Mammary epithelial cell (primary cell): ENCODE data around the gene STRN3.

ENCODE experiments used
- EZH2 ChIP-seq: IDR thresholded peaks from 2 replicates; pipeline ENCODE4 v1.6.1; 2012; ENCODE audit warnings: low read length, inconsistent platforms, borderline replicate concordance
- TF ChIP-seq, protein P1 (sequence below), 2 donors: IDR thresholded peaks in 1 of 2; conservative IDR thresholded peaks in 1 of 2; 2 replicates each; pipeline ENCODE4 v1.5.1; 2011 to 2012; ENCODE audit warnings: inconsistent platforms in 2 of 2, low read length in 2 of 2, mild to moderate bottlenecking in 2 of 2, control low read depth in 1 of 2, low read depth in 1 of 2; ENCODE audit not compliant: insufficient read depth in 1 of 2; ENCODE audit errors: extremely low read depth in 1 of 2

GRCh38 chr14:31003284-31003683 is 22.9 kb downstream of the STRN3 start:
- TF ChIP-seq EZH2: no peak
- TF ChIP-seq, protein P1, sequence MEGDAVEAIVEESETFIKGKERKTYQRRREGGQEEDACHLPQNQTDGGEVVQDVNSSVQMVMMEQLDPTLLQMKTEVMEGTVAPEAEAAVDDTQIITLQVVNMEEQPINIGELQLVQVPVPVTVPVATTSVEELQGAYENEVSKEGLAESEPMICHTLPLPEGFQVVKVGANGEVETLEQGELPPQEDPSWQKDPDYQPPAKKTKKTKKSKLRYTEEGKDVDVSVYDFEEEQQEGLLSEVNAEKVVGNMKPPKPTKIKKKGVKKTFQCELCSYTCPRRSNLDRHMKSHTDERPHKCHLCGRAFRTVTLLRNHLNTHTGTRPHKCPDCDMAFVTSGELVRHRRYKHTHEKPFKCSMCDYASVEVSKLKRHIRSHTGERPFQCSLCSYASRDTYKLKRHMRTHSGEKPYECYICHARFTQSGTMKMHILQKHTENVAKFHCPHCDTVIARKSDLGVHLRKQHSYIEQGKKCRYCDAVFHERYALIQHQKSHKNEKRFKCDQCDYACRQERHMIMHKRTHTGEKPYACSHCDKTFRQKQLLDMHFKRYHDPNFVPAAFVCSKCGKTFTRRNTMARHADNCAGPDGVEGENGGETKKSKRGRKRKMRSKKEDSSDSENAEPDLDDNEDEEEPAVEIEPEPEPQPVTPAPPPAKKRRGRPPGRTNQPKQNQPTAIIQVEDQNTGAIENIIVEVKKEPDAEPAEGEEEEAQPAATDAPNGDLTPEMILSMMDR (conservative IDR thresholded peaks at IDR 0.05 in 1 of 2, IDR thresholded peaks at IDR 0.05 in 1 of 2; ENCODE audit: extremely low read depth in 1 of 2, insufficient read depth in 1 of 2, low read depth in 1 of 2, low read length in 2 of 2): no peak
